Medulla oblongata (tissue), 1 donor: ENCODE results near the gene GNG13.
A peak's percentile ranks its signal among the peaks of the same experiment; 100 is the strongest.

Experiments
- DNase-seq: peaks from one replicate; pipeline ENCODE4 v3.0.0-alpha.2; 2015; ENCODE audit errors: extremely low spot score

The GNG13 gene

DNA sequence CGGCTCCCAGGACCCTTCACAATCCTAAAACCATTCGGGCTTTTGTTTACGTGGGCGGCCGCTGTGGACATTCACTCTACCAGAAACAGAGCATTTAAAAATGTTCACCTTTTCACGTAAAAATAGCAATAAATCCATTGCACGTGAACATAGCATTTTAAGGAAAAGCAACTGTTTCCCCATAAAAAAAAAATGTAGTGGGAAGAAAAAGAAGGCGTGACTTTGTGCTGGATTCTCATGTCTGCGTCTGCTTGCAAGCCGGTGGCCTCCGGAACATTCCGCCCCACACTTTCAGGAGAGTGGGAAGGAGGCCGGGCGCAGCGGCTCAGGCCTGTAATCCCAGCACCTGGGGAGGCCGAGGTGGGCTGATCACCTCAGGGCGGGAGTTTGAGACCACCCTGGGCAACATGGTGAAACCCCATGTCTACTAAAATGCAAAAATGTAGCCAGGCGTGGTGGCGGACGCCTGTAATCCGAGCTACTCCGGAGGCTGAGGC, 13.4 kb upstream of the GNG13 start:
- DNase-seq: no peak

DNA sequence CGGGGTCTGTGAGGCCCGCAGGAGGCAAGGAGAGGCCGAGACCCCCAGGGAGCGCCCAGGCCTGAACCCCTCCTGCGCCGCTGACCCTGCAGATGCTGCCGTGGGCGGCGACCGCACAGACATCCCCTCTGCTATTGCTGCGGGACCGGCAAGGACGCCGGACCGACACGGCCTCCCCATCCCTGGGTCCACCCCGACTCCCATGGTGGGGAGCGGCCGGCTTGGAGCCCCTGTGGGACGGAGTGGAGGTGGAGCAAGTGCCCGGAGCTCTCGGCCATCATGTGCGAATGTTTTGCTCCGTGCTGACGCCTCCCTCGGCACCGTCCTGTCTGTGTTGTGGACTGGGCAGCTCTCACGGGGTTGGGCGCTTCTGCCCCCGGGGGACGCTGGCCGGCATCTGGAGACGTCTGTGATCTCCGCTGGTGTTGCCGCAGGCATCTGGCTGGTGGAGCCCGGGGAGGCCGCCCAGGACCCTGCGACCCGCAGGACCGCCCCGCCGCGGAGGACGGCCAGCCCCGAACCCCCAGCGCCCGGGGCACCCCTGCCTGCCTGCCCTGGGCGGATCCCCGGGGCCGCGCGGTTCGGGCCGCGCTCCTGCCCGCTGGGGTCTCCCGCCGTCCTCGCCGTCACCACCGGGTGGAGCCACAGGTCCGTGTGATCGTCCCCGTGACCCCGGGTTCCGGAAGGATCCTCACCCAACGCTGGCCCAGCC, 12.8 kb upstream of the GNG13 start:
- DNase-seq: peak; percentile 69

DNA sequence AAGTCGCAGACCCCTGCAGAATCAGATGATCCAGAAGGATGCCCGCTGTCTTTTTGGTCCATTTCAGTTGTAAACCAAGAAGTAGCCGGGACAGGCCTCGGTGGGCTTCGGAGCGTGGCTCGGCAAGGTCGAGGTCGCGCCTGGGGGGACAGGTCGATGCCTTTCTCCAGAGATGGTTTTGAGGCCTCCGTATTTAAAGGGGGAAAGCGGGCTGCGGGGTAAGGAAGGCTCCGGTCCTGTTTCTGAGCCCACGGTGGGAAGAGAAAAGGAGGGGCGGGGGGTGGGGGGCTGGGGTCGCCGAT, 7.5 kb upstream of the GNG13 start:
- DNase-seq: no peak

DNA sequence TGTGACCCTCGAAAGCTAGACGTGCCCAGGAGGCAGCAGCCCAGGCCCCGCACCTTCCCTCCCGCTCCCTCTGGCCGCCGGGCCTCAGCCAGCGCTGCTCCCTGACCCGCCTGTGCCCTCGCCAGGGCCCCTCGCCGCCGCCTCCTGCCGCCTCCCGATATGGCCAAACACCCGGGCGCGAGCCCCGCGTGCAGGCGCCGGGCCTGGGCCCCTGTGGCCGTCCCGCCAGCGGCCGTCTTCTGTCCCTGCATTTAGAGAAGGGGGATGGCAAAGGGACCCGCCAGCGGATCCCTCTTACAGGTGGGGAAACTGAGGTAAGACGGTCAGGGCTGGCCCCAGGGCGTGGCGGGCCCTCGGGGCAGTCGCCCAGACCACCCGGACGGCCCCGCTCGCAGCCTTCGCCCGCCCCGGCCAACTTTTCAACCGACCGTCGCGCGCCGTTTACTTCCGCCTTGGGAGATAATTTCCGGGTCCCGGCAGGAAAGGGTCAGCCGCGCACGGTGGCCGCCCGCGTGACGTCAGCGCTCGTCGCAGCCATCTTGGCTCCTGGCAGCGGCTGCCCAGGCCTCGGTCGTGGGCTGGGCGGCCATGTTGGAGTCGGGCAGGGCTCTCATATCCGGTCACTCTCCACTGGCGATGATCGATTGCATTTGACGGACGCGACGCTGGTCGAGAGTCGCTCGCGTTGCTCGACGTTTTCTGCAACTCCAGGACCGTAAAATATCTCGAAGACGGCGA, 7.0 kb upstream of the GNG13 start:
- DNase-seq: peak; percentile 91

DNA sequence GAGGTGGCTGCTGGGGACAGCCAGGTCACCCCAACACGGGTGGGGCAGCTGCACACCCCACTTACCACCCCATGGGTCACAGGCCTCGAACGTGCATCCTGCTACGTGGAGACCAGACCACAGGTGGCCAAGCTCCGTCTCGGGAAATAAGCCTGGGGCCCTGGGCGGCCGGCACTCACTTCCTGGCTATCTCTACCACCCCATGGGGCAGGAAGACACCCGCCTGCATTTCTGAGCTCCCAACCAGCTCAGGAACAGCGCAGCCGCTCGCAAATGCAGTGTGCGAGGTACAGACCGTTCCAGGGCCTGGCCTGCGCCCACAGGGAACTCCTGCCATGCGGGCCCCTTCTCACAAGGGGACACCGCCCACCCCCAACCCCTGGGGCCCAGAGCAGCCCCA, 4.9 kb upstream of the GNG13 start:
- DNase-seq: no peak

DNA sequence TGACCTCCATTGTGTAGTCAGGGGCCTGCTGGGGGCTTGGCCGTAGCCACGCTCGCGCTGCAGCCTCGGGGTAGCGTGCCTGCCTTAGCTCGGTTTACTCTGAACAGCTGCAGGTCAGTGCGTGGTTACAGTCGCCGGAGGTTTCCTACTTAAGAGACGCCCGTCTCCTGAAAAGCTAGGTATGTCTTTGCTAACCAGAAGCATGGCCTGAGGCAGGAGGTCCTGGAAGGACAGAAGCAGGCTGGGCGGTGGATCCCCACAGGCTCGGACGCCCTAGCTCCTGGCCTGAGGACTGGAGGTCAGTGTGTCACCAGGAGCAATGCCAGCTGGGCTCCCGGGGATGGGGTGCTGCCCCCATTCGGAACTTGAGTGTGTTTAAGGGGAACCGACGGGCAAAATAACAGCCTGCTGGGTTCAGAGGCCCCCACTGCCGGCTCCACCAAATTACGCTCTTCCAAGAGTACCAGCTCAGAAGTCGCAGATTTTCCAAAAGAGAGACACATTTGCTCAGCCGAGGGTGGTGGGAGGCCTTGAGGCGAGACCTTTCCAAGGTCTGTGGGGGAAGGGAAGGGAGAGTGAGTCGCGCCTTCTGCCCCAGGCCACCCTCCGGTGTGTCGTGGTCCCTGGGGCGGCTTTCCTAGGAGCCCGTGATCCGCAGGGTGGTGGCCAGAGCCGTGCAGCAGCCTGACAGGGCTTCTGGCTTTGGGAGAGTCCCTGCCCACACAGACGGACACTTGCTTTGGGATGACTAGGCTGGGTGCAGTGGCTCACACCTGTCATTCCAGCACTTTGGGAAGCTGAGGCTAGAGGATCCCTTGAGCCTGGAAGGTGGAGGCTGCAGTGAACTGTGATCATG, 3.9 kb upstream of the GNG13 start:
- no peak for DNase-seq

DNA sequence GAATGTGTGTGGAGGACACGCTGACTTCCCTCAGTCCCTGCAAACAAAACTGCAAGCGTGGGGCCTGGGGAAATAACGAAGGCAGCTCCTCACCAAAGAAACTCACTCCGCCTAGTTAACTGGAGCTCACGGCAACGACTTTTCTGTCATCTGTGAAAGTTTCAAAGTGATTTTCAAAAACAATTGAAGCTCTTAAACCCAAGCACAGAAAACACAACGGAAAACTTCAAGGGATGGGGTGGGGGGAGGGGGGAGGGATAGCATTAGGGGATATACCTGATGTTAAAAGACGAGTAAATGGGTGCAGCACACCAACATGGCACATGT, 3.2 kb upstream of the GNG13 start:
- DNase-seq: no peak

DNA sequence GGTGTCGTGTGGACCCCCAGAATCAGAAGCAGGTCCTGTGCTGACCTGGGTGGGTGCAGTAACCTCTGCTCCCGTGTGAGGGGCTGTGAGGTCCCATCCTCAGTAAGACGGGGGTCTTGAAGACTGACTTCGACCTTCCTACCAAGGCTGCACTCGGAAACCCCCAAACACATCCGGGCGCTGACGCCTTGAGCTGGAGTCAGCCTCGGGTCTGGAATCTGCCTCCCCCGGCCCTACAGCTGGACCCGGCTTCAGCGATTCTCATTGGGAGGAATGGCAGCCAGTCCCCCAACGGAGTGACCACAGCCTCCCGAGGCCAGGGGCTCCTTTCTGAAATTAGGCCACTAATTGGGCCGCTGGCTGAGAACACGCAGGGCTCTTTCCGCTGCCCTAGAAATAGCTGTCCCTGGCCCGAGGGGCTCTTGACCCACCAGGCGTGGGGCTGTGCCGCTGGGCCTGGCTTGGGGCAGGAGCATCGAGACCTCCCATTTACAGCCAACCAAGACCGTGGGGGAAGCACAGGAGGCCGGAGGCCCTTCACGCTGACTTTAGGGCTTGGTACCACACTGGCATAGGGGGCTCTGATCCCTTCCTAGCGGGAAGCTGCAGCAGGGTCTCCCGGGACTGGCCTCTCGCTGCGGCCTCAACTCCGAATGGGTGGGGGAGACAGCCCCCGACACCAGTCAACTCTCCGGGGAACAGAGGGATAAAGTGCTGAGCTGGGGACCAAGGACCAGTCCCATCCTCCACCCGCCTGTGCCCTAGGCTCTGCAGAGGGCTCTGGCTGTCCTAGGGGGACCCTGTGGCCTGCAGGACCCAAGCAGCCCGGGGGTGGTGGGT, 2.6 kb upstream of the GNG13 start:
- no peak for DNase-seq

DNA sequence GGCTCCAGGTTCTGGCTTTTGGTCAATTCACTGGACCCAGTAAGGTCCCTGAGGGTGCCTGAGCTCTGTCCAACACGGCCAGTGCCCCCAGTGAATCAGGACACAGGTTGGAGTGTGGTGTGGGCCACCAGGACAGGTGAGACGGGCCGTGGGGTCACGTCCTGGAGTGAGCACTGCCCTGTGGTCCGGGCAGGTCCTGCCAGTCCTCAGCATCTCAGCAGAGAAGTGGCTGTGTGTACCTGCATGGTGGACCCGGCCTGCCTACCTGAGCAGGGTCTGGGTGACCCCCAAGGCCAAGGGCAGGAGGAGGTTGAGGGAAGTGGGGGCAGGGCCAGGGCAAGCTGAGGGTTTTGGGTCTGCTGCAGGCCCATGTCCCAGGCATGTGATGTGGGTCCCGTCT, 1.9 kb upstream of the GNG13 start:
- DNase-seq: no peak

DNA sequence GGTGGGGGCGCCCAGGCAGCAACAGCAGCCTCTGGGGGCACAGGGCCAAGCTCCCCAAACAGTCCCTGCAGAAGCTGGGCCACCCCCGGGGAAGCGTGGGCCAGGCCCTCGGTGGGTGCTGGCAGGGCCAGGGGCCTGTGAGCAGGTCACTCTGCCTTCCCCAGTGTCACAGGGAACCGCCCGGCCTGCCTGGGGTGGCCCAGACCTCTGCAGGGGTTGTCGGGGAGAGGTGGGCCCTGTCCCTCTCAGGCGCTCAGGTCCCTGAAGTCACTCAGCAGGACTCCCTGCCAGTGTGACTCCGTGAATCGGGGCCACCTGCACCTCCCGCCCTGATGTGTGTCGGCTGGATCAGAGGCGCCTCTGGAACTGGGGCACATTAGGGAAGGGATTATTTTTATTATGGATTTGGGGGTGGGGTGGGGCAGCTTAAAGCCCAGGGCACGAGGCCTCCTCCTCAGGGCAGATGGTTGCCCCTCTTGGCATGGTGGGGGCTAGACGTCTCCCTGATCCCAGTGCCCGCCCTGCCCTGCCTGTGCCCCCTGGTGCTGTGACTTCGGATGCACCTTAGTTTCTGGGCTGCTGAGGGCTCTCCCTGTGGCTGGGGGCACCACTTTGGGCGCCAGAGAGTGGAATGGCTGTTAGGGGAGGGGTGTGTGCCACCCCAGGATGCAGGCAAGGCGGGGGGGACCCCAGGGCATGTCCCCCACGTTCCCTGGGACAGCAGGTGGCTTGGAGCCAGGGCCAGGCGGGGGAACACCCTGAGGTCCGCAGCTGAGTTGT, 1.2 kb upstream of the GNG13 start:
- no peak for DNase-seq

DNA sequence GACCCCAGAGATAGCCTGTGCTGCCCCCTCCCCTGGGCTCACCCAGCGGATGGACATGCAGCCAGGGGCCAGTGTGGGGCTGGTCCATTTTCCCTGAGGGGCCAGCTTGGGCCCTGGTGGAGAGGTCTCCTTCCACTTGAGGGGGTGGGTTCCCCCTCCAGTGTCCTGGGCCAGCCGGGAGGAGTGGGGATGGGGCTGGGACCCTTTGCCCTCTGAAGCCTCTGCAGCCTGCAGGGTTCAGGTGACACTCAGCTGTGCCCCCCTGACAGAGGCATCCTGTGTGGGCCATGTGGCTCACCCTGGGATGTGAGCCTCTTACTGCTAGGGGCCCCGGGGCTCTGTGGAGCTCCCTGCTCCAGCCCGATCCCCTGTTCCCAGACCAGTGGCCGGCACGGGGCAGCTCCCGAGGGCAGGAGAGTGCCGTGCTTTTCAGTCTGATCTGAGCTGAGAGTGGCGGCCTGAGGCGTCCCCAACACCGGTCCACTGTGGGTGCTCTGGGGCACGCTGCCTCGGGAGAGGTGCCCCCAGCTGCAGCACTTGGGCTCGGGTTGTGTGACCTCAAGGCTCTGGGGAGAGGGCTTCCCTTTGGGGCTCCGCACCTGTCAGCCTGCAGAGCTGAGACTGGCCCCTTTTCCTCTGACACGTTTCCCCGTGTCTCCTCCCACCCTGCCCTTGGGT, 439 bp upstream of the GNG13 start:
- no peak for DNase-seq

DNA sequence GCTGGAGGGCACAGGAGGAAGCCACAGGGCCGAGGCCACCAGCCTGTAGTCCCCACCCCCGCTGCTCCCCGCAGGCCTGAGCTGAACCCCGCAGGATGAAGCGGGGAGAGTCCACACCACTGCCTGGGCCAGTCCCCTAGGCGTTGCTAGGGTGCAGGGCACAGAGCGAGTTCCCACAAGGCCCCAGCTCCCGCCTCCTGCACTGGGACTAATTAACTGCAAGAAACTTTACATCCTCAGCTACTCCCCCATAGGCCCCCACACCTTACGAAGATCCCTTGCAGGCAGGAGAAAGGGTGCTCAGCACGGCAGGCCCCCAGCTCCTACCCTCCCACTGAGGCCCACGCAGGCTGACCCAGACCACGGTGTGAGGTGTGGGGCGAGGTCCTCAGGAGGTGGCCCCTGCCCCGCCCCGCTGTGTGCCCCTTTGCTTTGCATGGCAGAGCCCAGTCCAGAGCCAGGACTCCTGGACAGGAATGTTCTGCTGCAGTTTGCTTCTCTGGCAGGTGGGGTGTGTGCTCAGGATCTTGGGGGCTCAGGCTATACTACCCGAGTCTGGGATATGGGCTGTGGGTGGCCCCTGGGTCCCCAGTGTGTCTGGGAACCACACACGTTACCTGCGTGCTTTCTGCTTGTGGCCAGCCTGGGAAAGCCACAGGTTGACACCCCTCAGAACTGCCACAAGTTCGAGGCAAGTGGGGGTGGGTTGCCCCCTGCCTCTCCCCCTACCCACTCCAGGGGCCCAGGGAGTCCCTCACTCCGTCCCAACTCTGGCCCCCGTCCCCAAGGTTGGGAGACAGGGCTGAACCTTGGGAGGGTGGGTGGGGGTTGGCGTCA, 1.2 kb downstream of the GNG13 start:
- DNase-seq: no peak

DNA sequence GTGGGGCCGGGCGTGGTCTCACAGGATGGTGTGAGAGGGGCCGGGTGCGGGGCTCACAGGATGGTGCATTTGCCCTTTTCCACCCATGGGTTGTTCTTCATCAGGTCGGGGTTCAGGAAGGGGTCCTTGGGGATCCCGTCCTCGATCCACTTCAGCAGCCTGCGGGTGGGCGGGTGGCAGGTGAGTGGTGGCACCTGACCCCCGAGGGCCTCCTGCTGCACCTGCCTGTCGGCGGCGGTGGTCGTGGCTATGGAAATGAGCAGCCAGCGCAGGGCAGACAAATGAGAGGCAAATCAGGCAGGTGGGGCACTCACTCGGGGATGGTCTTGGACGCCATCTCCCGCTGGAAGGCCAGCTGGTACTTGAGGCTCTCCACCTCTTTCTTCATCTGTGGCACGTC, 1.9 kb downstream of the GNG13 start:
- DNase-seq: no peak

DNA sequence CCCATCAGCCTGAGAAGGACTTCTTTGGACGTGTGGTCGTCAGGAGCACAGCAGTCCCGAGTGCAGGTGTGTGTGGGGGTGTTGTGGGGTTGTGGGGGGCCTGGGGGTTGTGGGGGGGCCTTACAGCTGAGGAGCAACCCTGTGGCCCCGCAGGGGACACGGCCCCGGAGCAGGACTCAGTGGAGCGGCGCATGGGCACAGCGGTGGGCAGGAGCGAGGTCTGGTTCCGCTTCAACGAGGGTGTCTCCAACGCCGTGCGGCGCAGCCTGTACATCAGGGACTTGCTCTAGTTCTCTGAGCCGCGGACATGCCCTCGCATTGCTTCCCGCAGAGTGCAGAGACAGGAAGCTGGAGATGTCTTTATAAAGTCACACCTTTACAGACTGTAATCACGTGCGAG, 2.8 kb downstream of the GNG13 start:
- DNase-seq: no peak

DNA sequence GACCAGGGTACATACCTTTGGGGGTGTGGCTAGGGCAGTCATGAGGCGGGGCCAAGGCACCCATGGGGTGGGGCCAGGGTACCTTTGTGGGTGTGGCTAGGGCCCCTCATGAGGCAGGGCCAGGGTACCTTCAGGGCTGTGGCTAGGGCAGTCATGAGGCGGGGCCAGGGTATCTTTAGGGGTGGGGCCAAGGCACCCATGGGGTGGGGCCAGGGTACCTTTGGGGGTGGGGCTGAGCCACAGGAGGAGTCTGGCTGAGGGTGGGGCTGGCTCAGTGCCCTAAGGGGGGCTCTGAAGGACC, 3.5 kb downstream of the GNG13 start:
- DNase-seq: no peak

DNA sequence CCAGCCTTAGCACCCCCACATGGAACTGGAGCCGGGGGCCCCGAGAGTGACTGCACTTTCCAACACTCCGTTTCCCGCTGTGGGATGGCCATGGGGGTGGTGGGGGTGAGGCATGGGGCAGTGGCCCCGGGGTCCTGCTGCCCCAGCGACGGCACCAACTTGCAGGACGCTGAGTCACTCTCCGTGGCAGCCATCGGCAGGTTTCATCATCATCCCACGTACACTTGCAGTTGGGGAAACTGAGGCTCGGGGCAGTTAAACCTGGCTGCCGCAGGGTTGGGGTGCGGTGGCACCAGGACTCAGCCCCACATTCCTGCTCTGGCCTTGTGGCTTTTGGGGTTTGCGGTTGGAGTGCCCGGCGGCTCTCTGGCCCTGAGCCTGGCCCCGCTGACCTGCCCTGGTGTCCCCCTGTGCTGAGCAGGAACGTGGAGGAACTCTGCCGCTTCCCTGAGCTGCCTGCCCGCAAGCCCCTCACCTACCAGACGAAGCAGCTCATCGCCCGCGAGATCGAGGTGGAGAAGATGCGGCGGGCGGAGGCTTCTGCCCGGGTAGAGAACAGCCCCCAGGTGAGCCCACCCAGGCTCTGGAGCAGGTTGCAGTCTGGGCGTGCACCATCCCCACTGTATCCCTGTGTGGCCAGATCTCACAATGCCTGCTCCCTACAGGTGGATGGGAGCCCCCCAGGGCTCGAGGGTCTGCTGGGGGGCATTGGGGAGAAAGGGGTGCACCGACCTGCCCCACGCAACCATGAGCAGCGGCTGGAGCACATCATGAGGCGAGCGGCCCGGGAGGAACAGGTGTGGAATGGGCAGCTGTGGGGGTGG, 4.0 kb downstream of the GNG13 start:
- no peak for DNase-seq

DNA sequence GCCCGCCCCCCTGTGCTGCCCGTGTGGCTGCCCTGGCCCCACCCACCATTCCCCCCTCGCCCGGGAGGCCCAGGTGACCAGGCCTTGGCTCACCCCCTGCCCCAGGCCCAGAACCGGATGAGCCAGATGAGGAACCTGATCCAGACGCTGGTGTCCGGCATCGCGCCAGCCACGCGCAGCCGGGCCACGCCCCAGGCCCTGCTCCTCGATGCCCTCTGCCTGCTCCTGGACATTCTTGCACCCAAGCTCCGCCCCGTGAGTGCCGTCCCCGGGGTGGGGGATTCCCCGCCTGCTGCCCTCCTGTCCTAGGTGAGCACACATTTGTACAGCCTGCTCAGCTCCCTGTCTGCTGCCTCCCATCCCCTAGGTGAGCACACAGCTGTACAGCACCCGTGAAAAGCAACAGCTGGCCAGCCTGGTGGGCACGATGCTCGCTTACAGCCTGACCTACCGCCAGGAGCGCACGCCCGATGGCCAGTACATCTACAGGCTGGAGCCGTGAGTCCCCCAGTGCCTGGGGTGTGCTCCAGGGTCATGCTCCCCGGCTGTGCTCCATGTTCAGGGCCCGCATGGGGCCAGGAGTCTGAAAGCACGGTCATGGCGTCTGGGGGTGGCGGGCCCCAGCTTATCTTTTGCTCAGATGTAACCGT, 4.8 kb downstream of the GNG13 start:
- DNase-seq: no peak

DNA sequence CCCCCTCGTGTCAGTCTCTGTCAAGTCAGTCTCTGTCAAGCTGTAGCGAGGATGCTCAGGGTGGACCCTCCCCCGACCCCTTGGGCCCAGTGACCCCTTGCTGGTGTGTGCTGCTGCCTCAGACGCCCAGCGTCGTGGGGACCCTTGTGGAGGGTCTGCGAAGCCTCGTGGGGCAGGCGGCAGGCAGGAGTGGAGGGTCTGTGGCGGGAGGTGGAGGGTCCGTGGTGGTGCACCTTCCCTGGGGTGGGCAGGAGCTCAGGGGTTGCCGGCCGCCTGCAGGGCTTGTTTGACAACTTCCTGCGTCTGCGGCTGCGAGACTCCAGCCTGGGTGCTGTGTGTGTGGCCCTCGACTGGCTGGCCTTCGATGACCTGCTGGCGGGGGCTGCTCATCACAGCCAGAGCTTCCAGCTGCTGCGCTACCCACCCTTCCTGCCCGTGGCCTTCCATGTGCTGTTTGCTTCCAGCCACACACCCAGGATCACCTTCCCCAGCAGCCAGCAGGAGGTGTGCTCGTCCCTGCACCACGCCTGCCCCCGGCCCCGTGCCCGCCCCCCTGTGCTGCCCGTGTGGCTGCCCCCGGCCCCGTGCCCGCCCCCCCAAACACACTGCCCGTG, 5.6 kb downstream of the GNG13 start:
- DNase-seq: no peak
